Glutamatergic neuron (in vitro differentiated cells): ENCODE results near the gene CDCA4. TPM values are rescaled to one million over a fixed set of nuclear protein-coding genes. Genes with fewer than 3 reads are reported as not detected.

ENCODE experiments used
- DNase-seq: peaks from one replicate; pipeline ENCODE4 v3.0.0; 2022
- H3K27ac Mint-ChIP-seq: one replicate; pipeline ENCODE4 v1.8.0; 2020; ENCODE audit warnings: mild to moderate bottlenecking, mixed read lengths, inconsistent platforms; ENCODE audit not compliant: unreplicated experiment
- H3K27me3 Mint-ChIP-seq: one replicate; pipeline ENCODE4 v1.8.0; 2020; ENCODE audit warnings: mild to moderate bottlenecking, moderate library complexity, mixed read lengths, inconsistent platforms; ENCODE audit not compliant: unreplicated experiment
- H3K36me3 Mint-ChIP-seq: one replicate; pipeline ENCODE4 v1.8.0; 2020; ENCODE audit warnings: mild to moderate bottlenecking, mixed read lengths, inconsistent platforms; ENCODE audit not compliant: unreplicated experiment
- H3K4me1 Mint-ChIP-seq: one replicate; pipeline ENCODE4 v1.8.0; 2020; ENCODE audit warnings: mild to moderate bottlenecking, low read depth, mixed read lengths, inconsistent platforms; ENCODE audit not compliant: unreplicated experiment
- H3K4me3 Mint-ChIP-seq: one replicate; pipeline ENCODE4 v1.8.0; 2020; ENCODE audit warnings: mild to moderate bottlenecking, mixed read lengths, inconsistent platforms; ENCODE audit not compliant: unreplicated experiment
- H3K9me3 Mint-ChIP-seq: one replicate; pipeline ENCODE4 v1.8.0; 2020; ENCODE audit warnings: mild to moderate bottlenecking, moderate library complexity, mixed read lengths, inconsistent platforms; ENCODE audit not compliant: unreplicated experiment
- total RNA-seq: library from RNA; stranded (reverse); fragmentation: NEBNext Ultra II Directional; extraction: Animal tissue kit (Norgen Biotek cat#: 25700); gene quantifications from one replicate; pipeline ENCODE4 v1.2.1, GENCODE V29; 2021; ENCODE audit not compliant: unreplicated experiment
- TF ChIP-seq, protein P1 (sequence below): fragments of 200-600 bp; sonication (generic); IDR thresholded peaks from one replicate; pipeline ENCODE4 v1.5.0; 2021; ENCODE audit not compliant: partially characterized antibody, unreplicated experiment

CDCA4 gene
- total RNA-seq, 1 donor from 2014 or later: 23.2 TPM

DNA sequence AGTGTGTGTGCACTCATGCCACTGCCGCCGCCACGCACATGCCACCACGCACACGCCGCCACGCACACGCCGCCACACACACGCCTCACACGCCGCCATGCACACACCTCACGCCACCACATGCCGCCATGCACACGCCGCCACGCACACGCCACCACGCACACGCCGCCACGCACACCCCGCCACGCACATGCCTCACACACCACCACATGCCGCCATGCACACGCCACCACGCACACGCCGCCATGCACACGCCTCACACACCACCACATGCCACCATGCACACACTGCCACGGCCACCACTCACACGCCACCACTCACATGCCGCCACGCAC, 29.0 kb downstream of the CDCA4 start:
- H3K9me3 Mint-ChIP-seq: peaks cover 9% of the 10 kb centered on the region
- DNase-seq: no peak
- H3K4me1 Mint-ChIP-seq: peaks cover 13% of the 10 kb centered on the region
- peaks cover 16% of the 10 kb centered on the region for H3K27me3 Mint-ChIP-seq
- no peak overlapping the region for H3K4me3 Mint-ChIP-seq
- TF ChIP-seq, protein P1, sequence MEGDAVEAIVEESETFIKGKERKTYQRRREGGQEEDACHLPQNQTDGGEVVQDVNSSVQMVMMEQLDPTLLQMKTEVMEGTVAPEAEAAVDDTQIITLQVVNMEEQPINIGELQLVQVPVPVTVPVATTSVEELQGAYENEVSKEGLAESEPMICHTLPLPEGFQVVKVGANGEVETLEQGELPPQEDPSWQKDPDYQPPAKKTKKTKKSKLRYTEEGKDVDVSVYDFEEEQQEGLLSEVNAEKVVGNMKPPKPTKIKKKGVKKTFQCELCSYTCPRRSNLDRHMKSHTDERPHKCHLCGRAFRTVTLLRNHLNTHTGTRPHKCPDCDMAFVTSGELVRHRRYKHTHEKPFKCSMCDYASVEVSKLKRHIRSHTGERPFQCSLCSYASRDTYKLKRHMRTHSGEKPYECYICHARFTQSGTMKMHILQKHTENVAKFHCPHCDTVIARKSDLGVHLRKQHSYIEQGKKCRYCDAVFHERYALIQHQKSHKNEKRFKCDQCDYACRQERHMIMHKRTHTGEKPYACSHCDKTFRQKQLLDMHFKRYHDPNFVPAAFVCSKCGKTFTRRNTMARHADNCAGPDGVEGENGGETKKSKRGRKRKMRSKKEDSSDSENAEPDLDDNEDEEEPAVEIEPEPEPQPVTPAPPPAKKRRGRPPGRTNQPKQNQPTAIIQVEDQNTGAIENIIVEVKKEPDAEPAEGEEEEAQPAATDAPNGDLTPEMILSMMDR: no peak
- H3K36me3 Mint-ChIP-seq: peaks cover 11% of the 10 kb centered on the region
- H3K27ac Mint-ChIP-seq: peak overlapping the region; percentile 75

DNA sequence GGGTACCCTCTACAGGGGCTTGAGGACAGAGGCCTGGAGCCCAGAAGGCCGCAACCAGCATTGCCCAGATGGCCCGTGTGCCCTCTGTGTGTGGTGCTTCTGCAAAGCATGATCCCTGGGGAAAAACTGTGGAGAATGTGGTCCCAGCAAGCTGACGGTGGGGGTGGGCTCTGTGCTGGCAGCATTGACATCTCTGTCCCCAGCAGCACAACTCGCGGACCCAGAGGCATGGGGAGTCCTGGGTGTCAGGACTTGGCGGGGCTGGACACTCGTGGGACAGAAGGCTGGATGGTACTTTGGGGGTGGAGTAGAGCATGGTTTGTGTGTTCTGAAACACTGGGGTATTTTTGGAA, 31.0 kb downstream of the CDCA4 start:
- peaks cover 16% of the 10 kb centered on the region for H3K27me3 Mint-ChIP-seq
- TF ChIP-seq, protein P1: no peak
- DNase-seq: peak; percentile 17
- no peak overlapping the region for H3K4me3 Mint-ChIP-seq
- peaks cover 9% of the 10 kb centered on the region for H3K9me3 Mint-ChIP-seq
- H3K36me3 Mint-ChIP-seq: peaks cover 11% of the 10 kb centered on the region
- no peak overlapping the region for H3K27ac Mint-ChIP-seq
- peaks cover 13% of the 10 kb centered on the region for H3K4me1 Mint-ChIP-seq

DNA sequence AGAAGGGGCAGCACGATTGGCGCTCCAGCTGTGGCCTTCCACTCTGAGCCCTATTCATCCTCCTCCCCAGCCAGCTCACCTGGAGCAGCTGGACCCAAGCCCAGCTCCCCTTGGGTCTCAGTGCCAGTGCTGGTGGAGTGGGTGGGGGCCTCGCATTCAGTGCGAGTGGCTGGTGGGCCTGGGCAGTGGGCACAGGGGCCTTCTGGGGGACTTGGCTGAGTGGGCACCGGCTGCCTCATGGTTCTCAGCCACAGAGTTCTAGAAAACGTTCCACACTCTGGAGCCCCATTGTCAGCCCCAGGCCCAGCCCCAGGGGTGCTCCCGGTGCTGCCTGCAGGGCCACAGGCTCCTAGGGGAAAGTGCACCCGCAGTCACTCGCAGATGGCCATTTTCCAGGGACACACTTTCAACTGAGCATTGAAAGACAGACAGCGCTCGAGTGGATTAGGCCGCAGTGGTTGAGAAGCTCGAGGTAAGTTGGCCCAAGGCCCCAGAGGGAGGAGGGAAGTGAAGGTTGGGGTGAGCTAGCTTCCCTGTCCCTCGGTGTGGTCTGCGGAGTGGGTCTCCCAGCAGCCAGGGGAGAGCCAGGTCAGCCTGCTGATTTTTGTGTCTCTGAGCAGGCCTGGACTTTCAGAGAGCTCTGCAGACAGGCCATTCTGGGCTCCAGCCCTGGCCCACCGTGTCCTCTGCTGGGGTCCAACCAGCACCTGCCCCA, 31.5 kb downstream of the CDCA4 start:
- Mint-ChIP-seq H3K4me3 (no peak overlapping the region), H3K36me3 (peaks cover 11% of the 10 kb centered on the region), H3K4me1 (peaks cover 13% of the 10 kb centered on the region), H3K27ac (no peak overlapping the region), H3K9me3 (peaks cover 9% of the 10 kb centered on the region), H3K27me3 (peaks cover 15% of the 10 kb centered on the region)
- TF ChIP-seq, protein P1: no peak
- DNase-seq: peak; percentile 13

DNA sequence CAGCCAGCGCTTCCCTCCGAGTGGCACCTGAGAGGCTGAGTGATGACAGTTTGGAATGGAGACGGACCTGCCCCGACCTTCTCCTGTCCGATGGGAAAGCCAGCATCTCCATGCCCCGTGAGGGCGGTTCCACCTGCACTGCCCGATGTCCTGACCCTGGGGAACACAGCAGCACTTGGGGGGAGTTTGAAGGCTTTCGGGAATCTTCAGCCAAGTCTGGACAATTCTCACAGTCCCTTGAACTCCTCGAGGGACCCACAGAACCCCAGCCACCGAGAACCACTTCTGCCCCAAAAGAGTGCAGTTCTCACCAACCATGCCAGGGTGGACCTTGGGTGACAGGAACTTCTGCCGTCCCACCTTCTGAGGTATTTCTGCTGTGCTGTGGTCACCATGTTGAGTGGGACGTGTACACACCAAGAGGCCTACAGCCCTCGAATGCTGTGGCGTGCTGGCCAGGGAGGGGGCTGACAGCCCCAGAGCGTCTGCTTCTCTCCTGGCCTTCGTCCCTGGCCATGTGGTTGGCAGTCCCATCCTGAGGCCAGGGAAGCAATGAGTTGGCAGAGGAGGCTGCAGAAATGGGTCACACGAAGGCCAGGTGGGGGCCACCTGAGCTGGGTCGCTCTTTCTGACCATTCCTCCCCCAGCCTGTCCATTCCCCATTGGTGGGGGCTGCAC, 34.3 kb downstream of the CDCA4 start:
- peaks cover 7% of the 10 kb centered on the region for H3K9me3 Mint-ChIP-seq

More for the DNA sequence above, 34.3 kb downstream of the CDCA4 start:
- Mint-ChIP-seq H3K4me1 (peaks cover 7% of the 10 kb centered on the region), H3K27ac (no peak overlapping the region), H3K27me3 (peaks cover 12% of the 10 kb centered on the region), H3K4me3 (peak overlapping the region; percentile 77), H3K36me3 (no peaks in the 10 kb centered on the region)
- DNase-seq: no peak
- TF ChIP-seq, protein P1: no peak
